IPS-NIHi7 (cell line): Measurements from ENCODE around the gene ZBTB48.

Experiments
- DNase-seq: peaks from one replicate; pipeline ENCODE4 v3.0.0; 2012; ENCODE audit warnings: mixed read lengths; ENCODE audit errors: extremely low spot score

The ZBTB48 gene

GRCh38 chr1:6612641-6613360 is 33.0 kb downstream of the ZBTB48 start:
- no peak for DNase-seq

- peak; percentile 98 for DNase-seq
Observed at GRCh38 chr1:6613361-6614018, 33.7 kb downstream of the ZBTB48 start, which contains the start of gene PHF13. PHF13 (plus strand) TSS chr1:6613731; CDS start chr1:6614067, 336 bp downstream.

- peak; percentile 76 for DNase-seq
Observed at GRCh38 chr1:6614019-6614928, 34.5 kb downstream of the ZBTB48 start.

GRCh38 chr1:6614929-6615785 is 35.4 kb downstream of the ZBTB48 start:
- no peak for DNase-seq

- no peak for DNase-seq
Observed at GRCh38 chr1:6619045-6619444, 39.3 kb downstream of the ZBTB48 start.

- DNase-seq, result no peak
Observed at GRCh38 chr1:6621429-6622391, 41.9 kb downstream of the ZBTB48 start.

GRCh38 chr1:6622396-6623152 is 42.8 kb downstream of the ZBTB48 start:
- no peak for DNase-seq

- DNase-seq, result no peak
Observed at GRCh38 chr1:6623269-6623965, 43.6 kb downstream of the ZBTB48 start.

GRCh38 chr1:6624710-6625583 is 45.2 kb downstream of the ZBTB48 start, which contains the start of gene THAP3:
THAP3 (plus strand) TSS chr1:6624868; CDS start chr1:6625219, 351 bp downstream.
- peak; percentile 95 for DNase-seq

GRCh38 chr1:6625584-6626149 is 45.9 kb downstream of the ZBTB48 start:
- no peak for DNase-seq

GRCh38 chr1:6627031-6627430 is 47.2 kb downstream of the ZBTB48 start:
- no peak for DNase-seq

GRCh38 chr1:6627841-6628545 is 48.2 kb downstream of the ZBTB48 start:
- DNase-seq, result no peak

- no peak for DNase-seq
Observed at GRCh38 chr1:6628971-6629479, 49.2 kb downstream of the ZBTB48 start.

- no peak for DNase-seq
Observed at GRCh38 chr1:6630027-6630426, 50.2 kb downstream of the ZBTB48 start.

- DNase-seq, result no peak
Observed at GRCh38 chr1:6631058-6631457, 51.3 kb downstream of the ZBTB48 start.
